Activated CD8-positive, alpha-beta memory T cell treated with anti-CD3 and anti-CD28 coated beads, Interleukin-2, amount 10 ng/mL, durations not matched to agents 7 days and 5 days (primary cell): ENCODE measurements around the gene GASK1A. TPM values are rescaled to one million over a fixed set of nuclear protein-coding genes. Genes with fewer than 3 reads are reported as not detected.
A peak's percentile ranks its signal among the peaks of the same experiment; 100 is the strongest.

ENCODE experiments used
- ATAC-seq: fragments of 150-1000 bp; cut with Tn5 transposase; one replicate; pipeline ENCODE4 v1.10.0; 2021; ENCODE audit warnings: moderate library complexity
- CTCF ChIA-PET: fragments of 350-600 bp; sonication (Branson Sonifier 250); formaldehyde crosslinking; loops from one replicate; lab custom pipeline; 2021; ENCODE audit warnings: antibody characterized with exemption; lab: Charles Lee
- DNase-seq: peaks from one replicate; pipeline ENCODE4 v3.0.0-alpha.2; 2020
- H3K27ac Mint-ChIP-seq: one replicate; pipeline ENCODE4 v1.8.0; 2021; ENCODE audit warnings: mild to moderate bottlenecking, mixed read lengths
- H3K27me3 Mint-ChIP-seq: one replicate; pipeline ENCODE4 v1.8.0; 2021; ENCODE audit warnings: mixed read lengths
- H3K36me3 Mint-ChIP-seq: one replicate; pipeline ENCODE4 v1.8.0; 2021; ENCODE audit warnings: mild to moderate bottlenecking, mixed read lengths
- H3K4me1 Mint-ChIP-seq: one replicate; pipeline ENCODE4 v1.8.0; 2021; ENCODE audit warnings: mixed read lengths
- H3K4me3 Mint-ChIP-seq: one replicate; pipeline ENCODE4 v1.8.0; 2021; ENCODE audit warnings: mild to moderate bottlenecking, moderate library complexity, mixed read lengths
- H3K9me3 Mint-ChIP-seq: one replicate; pipeline ENCODE4 v1.8.0; 2022; ENCODE audit warnings: low read depth, mixed read lengths
- total RNA-seq, 2 experiments: library from RNA; stranded (reverse); gene quantifications; one replicate each; pipeline ENCODE4 v1.2.3, GENCODE V29; 2021

GASK1A gene
- total RNA-seq, 2 experiments from 2014 or later, result not detected

DNA sequence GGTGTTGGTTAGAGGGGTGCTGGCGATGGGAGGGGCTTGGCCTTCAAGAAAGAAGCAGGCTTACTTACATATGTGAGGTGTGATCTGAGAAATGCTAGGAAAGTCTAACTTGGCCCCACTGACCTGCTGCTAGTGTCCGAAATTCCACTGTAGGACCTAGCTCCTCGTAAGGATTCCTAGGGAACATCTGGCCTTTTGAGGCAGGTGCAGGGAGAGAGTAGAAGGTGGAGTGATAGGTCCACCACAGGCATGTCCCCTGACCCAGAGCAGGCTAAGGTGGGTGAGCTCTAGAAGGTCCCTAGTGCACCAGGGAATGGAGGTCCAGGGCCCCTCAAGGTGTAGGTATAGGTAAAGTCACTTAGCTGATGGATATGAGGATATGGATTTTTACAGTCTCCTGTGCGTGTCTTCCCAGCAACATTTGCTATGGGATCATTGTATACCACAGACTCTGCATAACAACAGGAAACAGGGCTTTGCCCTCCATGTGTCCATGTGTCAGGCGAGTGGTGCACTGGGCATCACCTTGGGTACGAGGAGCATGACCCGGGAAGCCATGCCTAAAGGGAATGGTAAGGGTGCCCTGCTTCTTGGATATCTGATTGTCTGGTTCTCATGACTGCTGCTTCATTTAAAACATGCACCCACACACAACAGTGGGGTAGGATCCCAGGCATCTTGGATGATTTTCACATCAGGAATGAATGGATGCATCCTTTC is 94.2 kb downstream of the GASK1A start:
- Mint-ChIP-seq H3K36me3 (no peaks in the 10 kb centered on the region), H3K27ac (no peak overlapping the region), H3K4me1 (peaks cover 3% of the 10 kb centered on the region), H3K4me3 (no peak overlapping the region), H3K9me3 (no peaks in the 10 kb centered on the region), H3K27me3 (no peaks in the 10 kb centered on the region)
- DNase-seq (peak; percentile 28), ATAC-seq (no peak)
- CTCF ChIA-PET, result no interaction called here

DNA sequence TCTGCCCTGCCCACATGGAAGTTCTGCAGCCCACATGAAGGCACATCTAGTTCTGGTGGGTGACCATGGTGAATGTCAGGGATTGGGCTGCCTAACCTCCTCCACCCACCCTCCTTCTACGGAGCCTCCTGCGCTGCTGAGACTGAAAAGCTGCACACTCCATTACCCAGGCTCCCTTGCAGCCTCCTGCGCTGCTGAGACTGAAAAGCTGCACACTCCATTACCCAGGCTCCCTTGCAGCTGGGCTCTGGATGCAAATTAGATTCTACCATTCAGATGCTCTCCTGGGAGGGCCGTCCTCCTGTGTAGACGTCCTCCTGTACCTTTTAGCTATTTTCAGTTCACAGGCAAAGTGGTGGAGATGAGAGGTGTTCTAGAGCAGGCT is 94.7 kb downstream of the GASK1A start:
- CTCF ChIA-PET, result no interaction called here
- peaks cover 3% of the 10 kb centered on the region for H3K4me1 Mint-ChIP-seq
- H3K27ac Mint-ChIP-seq, result no peak overlapping the region
- DNase-seq (no peak), ATAC-seq (no peak)
- no peaks in the 10 kb centered on the region for H3K27me3 Mint-ChIP-seq
- H3K36me3 Mint-ChIP-seq, result peaks cover 1% of the 10 kb centered on the region
- no peaks in the 10 kb centered on the region for H3K9me3 Mint-ChIP-seq
- H3K4me3 Mint-ChIP-seq, result no peak overlapping the region

DNA sequence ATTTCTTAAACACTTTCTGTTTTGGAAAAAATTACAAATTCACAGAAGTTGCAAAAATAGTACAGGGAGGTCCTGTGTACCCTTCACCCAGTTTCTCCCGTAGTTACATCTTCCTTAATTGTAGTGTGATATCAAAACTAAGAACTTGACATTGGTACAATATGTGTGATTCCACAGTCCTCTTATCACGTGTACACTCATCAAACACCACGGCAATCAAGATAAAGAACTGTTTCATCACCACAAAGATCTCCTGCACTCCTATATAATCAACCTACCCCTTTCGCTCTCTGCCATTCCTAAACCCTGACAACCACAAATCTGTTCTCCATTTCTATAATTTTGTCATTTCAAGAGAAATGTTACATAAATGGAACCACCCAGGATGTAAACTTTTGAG is 95.4 kb downstream of the GASK1A start:
- Mint-ChIP-seq H3K9me3 (no peaks in the 10 kb centered on the region), H3K36me3 (peaks cover 3% of the 10 kb centered on the region), H3K27me3 (no peaks in the 10 kb centered on the region), H3K4me1 (peaks cover 3% of the 10 kb centered on the region), H3K27ac (no peak overlapping the region), H3K4me3 (no peak overlapping the region)
- ATAC-seq, result no peak
- CTCF ChIA-PET, result no interaction called here
- DNase-seq, result no peak

DNA sequence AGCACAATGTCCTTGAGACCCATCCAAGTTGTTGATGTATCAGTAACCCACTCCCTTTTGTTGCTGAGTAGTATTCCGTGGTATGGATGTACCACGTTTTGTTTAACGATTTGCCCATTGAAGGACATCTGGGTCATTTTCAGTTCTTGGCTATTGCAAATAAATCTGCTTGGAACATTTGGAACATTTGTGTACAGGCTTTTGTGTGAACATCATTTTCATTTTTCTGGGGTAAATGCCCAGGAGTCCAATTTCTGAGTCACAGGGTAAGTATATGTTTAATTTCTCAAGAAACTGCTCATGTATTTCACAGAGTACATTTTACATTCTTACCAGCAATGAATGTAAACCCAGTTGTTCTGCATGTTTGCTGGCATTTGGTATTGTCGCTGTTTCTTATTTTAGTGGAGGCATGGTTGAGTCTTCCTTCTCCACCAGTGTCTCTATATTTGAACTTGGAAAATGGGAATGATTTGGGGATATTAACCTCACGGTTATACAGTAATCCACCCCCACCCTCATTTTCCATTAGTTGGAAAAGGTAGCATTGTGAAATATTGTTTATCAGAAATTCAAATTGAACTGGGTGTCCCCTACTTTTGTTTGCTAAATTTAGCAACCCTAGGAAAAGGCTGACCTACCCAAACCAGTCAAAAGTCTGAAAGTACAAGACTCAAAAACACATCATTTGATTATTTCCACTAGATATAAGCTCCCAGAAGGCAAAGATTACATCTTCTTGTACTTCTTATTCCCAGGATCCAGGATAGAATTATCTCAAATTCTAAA is 96.0 kb downstream of the GASK1A start:
- CTCF ChIA-PET, result no interaction called here
- no peaks in the 10 kb centered on the region for H3K9me3 Mint-ChIP-seq
- H3K36me3 Mint-ChIP-seq, result peaks cover 7% of the 10 kb centered on the region
- DNase-seq (no peak), ATAC-seq (no peak)
- H3K4me3 Mint-ChIP-seq, result no peak overlapping the region
- H3K27me3 Mint-ChIP-seq, result no peaks in the 10 kb centered on the region
- peaks cover 3% of the 10 kb centered on the region for H3K4me1 Mint-ChIP-seq
- H3K27ac Mint-ChIP-seq, result no peak overlapping the region

DNA sequence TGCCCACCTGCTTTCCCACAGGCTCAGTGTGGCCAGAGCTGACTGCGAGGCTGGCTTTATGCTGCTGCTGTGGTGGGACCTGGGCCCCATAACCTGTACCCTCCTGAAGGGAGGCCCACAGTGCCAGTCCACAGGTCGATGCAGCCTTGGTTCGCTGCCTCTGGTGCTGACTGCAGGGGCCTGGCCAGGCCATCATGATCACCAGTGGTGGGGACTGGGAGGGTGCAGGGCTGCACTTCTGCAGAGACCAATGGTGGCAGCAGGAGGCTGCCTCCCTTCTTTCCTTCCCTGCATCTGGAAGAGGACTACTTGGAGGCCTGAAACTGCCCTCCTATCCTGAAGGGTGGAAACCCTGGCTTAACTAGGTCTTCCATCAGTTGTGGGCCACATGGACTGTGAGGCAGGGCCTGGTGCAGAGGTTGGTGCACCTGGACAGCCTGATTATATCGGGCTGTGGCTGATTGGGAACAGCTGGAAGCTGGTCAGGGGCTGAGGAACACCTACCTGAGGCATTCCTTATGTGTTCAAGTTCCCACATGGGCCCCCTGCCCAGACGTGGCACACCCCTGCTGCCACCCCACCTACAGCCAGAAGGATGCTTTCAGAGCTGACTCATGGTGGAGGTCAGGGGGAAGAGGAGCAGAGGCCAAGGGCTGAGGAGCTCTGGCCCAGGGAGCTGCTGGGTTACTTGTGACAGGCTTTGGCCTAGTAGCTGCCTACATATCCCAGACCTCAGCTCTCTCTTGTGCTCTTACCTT is 97.0 kb downstream of the GASK1A start:
- Mint-ChIP-seq H3K36me3 (peaks cover 17% of the 10 kb centered on the region), H3K27me3 (no peaks in the 10 kb centered on the region), H3K27ac (no peak overlapping the region), H3K4me3 (no peak overlapping the region), H3K9me3 (no peaks in the 10 kb centered on the region), H3K4me1 (peaks cover 3% of the 10 kb centered on the region)
- DNase-seq (peak; percentile 16), ATAC-seq (no peak)
- CTCF ChIA-PET, result interaction anchor here (1.7 kb wide), 1 partner anchor 25 kb away, joined by 3 read pairs; no protein-coding TSS in a partner anchor

DNA sequence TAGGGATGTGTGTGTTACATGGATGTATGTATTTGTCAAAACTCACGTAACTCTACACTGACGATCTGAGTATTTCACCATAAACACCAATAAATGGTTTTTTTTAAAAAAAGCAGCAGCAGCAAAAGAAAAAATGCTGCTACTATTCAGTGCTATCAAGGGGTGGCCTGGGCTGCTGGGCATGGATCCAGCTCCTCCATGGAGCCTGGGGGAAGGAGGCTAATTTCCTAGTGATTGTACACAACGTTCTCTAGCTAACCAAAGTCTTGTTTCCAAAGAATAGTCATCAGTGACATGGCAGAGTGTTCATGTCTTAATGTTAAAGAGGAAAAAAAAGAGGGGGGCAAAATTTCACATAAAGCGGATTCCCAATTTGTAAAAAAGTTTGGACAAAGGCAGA is 97.7 kb downstream of the GASK1A start:
- Mint-ChIP-seq H3K36me3 (peaks cover 19% of the 10 kb centered on the region), H3K27me3 (no peaks in the 10 kb centered on the region), H3K27ac (no peak overlapping the region), H3K9me3 (no peaks in the 10 kb centered on the region), H3K4me3 (no peak overlapping the region), H3K4me1 (peaks cover 3% of the 10 kb centered on the region)
- CTCF ChIA-PET, result interaction anchor here (1.7 kb wide), 1 partner anchor 24 kb away, joined by 3 read pairs; no protein-coding TSS in a partner anchor
- no peak for ATAC-seq
- no peak for DNase-seq

DNA sequence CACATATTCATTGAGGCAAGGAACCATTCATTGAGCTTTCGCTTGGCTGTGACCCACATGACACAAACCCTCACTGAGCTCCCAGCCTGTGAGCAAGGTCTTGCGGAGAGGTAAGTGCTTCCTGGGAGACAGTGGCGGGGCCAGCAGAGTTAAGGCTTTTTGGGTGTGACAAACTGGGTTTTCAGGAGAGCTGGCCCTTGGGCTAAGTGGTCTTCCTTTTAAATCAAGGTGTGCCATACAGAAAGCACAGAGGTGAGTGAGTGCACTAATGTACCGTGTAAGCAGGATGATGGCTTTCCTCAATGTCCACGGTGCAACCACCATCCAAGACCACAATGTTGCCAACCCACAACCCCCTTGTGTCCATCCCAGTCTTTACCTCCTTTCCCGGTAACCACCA is 98.2 kb downstream of the GASK1A start:
- Mint-ChIP-seq H3K27me3 (no peaks in the 10 kb centered on the region), H3K36me3 (peaks cover 22% of the 10 kb centered on the region), H3K4me3 (no peak overlapping the region), H3K9me3 (no peaks in the 10 kb centered on the region), H3K27ac (no peak overlapping the region), H3K4me1 (peaks cover 3% of the 10 kb centered on the region)
- no peak for ATAC-seq
- CTCF ChIA-PET, result interaction anchor here (1.7 kb wide), 1 partner anchor 24 kb away, joined by 3 read pairs; no protein-coding TSS in a partner anchor
- DNase-seq, result no peak

DNA sequence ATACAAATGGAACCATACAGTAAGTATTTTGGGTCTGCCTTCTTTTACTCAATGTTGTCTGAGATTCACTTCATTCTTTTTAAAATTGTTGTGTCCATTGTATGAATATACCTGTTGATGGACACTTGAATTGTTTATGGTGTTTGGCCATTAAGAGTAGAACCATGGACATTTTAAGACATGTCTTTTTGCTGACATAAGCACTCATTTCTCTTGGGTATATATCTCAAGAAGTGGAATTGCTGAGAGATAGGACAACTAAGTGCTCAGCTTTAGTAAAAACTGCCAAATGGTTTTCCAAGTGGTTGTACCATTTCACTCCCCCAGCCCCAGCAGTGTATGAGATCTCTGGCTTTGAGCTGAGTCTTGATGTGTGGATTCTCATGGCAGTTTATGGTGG is 98.6 kb downstream of the GASK1A start:
- Mint-ChIP-seq H3K4me1 (peaks cover 3% of the 10 kb centered on the region), H3K36me3 (peaks cover 26% of the 10 kb centered on the region), H3K4me3 (no peak overlapping the region), H3K27me3 (no peaks in the 10 kb centered on the region), H3K27ac (no peak overlapping the region), H3K9me3 (no peaks in the 10 kb centered on the region)
- DNase-seq (no peak), ATAC-seq (no peak)
- CTCF ChIA-PET, result interaction anchor here (1.7 kb wide), 1 partner anchor 24 kb away, joined by 3 read pairs; no protein-coding TSS in a partner anchor

DNA sequence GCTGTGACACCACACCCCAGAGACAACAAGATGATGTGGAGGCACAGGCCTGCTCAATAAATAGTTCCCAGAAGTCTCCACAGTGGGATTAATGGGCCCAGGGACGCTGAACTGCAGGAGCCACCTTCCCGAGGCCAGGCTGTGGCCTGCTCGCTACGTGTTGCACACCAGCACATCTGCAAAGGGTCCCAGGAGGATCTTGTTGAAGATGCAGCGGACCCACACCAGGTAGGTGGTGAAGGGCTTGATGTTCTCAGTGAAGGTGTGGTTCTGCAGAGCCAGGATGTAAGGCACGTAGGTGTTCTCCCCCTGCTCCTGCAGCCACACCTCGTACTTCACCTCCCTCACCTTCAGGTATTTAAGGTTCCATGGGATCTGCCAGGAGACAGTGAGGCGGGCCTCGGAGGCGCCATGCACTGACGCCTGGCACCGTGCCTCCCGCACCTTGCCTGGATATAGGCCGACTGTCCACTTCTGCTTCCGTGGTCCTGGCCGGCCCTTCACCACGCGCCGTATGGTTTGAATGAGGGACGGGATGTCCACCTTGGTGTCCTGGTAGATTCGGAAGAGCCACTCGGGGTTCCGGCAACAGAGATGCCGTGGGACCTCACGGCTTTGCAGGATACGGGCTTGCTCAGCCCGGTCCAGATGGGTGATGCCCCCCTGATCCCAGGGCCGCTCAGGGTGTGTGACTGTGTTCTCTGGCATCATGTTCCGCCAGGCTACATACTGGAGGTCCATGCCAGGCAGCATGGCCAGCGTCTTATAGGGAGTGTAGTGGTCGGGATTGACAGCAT is 100.6 kb downstream of the GASK1A start:
- no peak for ATAC-seq
- H3K4me1 Mint-ChIP-seq, result no peaks in the 10 kb centered on the region

DNA sequence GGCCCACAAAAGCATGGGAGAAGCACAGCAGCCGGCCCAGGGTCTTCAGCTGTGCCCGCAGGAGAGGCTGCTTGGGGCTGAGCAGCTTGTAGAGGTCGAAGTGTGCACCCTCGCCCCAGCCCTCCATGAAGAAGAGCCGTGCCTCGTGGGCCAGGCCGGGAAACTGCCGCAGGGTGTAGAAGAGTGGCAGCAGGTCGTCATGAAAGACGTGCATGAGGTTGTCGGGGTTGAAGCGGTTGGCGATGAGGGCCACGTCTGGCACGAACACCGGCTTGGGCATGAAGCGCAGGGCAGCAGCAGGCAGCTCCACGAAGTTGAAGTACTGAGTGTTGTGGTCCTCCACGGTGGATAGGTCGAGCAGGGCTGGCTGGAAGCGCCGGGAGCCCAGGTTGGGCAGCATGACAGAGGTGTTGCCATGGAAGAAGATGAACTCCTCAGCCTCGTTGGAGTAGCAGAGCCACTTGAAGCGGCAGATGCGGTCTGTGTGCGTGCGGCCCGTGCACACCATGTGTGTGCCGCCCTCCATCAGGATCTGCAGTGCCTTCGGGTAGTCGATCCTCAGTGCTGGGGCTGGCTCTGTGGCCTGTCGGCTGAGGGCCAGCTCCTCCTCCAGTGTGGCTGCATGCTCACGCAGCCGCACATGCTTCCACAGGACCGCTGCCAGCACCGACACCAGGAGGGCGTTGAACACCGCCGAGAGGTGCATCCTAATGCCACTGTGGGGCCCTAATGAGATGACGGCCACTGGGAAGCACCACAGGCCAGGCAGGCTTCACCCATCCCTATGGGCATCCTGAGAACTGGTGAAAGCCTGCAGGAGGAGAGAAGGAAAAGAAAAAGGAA is 101.8 kb downstream of the GASK1A start:
- CTCF ChIA-PET, result no interaction called here

More for the DNA sequence above, 100.6 kb downstream of the GASK1A start:
- no peak overlapping the region for H3K4me3 Mint-ChIP-seq
- CTCF ChIA-PET, result no interaction called here
- peaks cover 3% of the 10 kb centered on the region for H3K9me3 Mint-ChIP-seq
- H3K27me3 Mint-ChIP-seq, result no peaks in the 10 kb centered on the region
- DNase-seq, result no peak
- no peak overlapping the region for H3K27ac Mint-ChIP-seq
- H3K36me3 Mint-ChIP-seq, result peaks cover 32% of the 10 kb centered on the region

DNA sequence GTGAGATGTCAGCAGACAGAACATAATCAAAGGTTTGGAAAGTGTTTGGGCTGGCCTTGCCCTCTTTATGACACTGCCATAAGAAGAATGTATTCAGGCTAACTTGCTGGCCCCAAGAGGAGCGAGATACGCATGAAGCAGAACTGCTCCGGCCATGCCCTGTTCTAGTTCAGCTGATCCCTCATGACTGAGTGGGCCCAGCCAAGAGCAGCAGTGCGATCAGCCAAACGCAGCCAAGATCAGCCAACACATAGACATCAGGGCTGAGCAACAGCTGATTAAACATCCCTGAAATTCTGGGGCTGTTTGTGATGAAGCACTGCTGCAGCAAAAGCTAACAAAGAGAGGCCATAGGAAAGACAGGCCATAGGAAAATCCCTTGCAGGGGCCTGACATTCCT is 102.7 kb downstream of the GASK1A start:
- no peak overlapping the region for H3K27ac Mint-ChIP-seq
- H3K36me3 Mint-ChIP-seq, result peaks cover 32% of the 10 kb centered on the region
- CTCF ChIA-PET, result no interaction called here
- DNase-seq, result no peak
- peaks cover under 1% of the 10 kb centered on the region for H3K4me1 Mint-ChIP-seq
- no peak for ATAC-seq
- peaks cover 3% of the 10 kb centered on the region for H3K9me3 Mint-ChIP-seq
- H3K4me3 Mint-ChIP-seq, result no peak overlapping the region
- H3K27me3 Mint-ChIP-seq, result no peaks in the 10 kb centered on the region

More for the DNA sequence above, 101.8 kb downstream of the GASK1A start:
- H3K27me3 Mint-ChIP-seq, result no peaks in the 10 kb centered on the region
- no peak overlapping the region for H3K4me3 Mint-ChIP-seq
- H3K4me1 Mint-ChIP-seq, result no peaks in the 10 kb centered on the region
- H3K36me3 Mint-ChIP-seq, result peaks cover 32% of the 10 kb centered on the region
- H3K27ac Mint-ChIP-seq, result no peak overlapping the region
- no peak for DNase-seq
- ATAC-seq, result no peak
- peaks cover 3% of the 10 kb centered on the region for H3K9me3 Mint-ChIP-seq

DNA sequence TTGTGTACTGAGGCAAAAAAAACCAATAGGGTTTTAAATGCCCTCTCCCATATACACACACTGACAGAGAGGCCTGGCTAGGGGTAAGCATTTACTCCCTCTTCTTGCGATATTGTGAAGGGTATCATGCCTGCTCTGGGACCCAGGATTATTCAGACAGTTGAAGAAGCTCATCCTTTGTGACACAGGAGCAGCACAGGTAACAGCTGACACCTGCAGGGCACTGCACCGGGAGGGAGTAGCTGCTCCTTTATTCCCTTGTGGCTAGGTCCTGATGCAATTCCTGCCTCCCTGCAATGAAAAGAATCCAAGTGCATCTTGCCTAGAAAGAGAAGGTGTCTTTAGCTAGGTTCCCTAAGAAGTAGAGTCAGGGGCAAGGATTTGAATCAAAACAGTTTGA is 103.3 kb downstream of the GASK1A start:
- H3K4me1 Mint-ChIP-seq, result peaks cover 2% of the 10 kb centered on the region
- DNase-seq (no peak), ATAC-seq (no peak)
- no peaks in the 10 kb centered on the region for H3K27me3 Mint-ChIP-seq
- no peak overlapping the region for H3K27ac Mint-ChIP-seq
- CTCF ChIA-PET, result no interaction called here
- H3K9me3 Mint-ChIP-seq, result peaks cover 3% of the 10 kb centered on the region
- H3K4me3 Mint-ChIP-seq, result no peak overlapping the region
- peaks cover 32% of the 10 kb centered on the region for H3K36me3 Mint-ChIP-seq
